GM18517 (cell line): ENCODE data around the gene UBE2J1.

Experiments used
- ATAC-seq: cut with Tn5 transposase; IDR thresholded peaks from one replicate; pipeline ENCODE4 v1.9.1; 2021; ENCODE audit warnings: mild to moderate bottlenecking, moderate library complexity; ENCODE audit not compliant: unreplicated experiment

The UBE2J1 gene

DNA sequence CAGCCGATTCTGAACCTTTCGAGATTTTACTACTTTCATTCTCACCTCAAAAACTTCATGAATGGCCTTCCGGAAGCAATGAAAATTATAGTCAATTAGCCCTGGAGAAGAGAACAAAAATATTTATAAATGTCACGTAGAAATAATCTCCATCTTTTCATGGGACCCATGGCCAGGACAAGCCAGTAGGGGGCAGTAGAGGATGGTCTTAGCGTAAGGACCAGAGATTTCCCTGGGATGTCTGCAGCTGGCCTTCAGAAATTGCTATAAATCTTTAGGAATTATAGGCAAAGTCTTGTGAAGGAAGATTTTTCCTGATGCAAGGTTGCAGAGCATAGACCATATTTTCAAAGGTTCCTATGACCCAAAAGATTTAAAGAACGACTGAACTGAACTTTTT is 15.6 kb upstream of the UBE2J1 start:
- no peak for ATAC-seq

DNA sequence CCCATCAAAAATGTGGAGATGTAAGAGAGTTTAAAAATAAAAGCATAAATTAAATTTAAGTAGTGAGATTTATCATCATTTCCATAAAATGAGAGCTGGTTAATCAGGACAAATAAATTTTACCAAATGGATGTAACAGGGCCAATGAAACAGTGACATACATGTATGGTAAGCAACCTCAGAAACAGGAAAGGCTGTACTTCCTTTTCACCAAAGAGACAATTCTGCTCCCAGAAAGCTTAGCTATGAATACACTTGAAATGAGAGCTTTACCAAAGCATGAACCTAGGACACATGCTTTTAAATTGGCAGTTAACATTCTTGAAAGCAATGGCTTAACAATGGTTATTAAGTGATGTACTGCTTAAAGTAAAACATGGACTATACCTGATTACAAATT is 12.1 kb upstream of the UBE2J1 start:
- no peak for ATAC-seq

DNA sequence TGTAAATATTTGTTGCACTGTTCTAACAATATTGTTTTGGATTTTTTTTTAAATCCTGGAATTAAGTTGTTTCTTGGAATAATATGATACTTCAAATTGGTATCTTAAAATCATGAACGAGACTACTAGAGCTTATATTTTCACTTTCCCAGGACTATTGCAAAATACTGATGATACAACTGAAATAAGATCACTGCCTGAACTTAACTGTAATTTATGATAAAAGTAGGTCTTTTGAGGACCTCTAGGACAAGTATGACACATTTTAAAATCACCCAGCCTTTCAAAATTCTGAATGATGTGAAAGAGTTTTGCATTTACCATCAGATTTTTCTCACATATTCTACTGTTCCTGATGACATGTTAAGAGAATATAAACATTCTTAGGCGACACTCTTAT is 8.6 kb upstream of the UBE2J1 start:
- no peak for ATAC-seq

DNA sequence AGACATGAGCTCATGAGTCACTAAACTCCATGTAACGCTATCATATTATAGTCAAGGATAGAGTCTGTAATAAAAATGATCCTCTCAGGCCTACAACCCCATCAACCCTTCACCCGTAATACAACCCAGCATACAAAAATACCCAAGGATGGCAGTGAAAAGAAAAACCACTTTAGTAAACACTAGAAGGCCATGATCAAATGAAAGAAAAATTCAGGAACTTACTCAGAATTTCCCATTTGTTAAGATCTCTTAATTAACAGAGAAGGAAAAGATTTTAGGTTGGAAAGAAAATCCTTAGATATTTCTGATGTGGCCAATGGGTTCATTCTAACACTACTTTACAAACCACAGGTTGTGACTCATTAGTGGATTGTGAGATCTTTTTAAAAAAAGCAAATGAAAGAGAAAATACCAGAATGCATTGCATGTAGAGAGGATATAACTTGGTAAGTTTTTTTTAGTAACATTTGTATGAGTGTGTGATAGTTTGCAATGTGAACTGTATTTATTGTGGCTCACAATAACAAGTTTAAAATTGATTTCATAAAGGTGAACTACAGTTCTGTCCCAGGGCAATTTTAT is 8.0 kb upstream of the UBE2J1 start:
- peak; percentile 52 for ATAC-seq

DNA sequence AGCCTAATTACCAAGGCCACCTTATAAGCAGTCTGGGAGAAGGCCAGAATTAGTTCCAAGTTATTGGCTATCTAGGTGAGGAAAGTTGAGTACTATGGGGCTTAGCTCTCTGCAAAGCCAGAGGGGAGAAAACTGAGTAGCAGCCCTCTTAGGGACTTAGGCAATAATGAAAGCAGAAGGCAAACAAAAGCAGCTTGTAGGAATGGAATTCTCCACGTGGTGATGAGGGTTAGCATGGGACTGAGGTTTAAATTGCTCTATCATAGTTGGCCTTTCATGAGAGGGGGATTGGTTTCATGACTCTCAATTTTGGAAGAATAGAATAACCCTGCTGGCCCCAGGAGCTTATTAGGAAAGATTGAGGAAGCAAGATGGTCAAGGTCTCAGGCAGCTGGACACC is 7.0 kb upstream of the UBE2J1 start:
- no peak for ATAC-seq

DNA sequence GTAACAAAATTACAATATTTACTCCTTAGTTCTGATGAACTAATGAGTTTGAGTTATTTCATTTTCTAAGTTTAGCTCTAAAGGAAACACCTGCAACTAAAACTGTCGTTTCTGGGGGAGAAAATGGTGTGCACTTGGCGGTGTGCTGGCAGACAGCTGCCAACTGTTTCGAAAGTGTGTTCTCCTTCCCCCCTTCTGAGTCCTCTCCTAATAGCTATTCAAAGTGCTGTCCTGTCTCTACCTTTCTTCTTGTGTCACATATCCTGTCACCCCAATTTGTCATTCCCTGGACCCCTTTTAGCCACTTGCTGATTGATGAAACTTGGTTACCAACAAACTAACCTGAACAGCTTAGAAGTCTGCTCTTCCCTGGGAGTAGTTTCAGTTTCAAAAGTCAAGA is 4.9 kb upstream of the UBE2J1 start:
- peak; percentile 53 for ATAC-seq

DNA sequence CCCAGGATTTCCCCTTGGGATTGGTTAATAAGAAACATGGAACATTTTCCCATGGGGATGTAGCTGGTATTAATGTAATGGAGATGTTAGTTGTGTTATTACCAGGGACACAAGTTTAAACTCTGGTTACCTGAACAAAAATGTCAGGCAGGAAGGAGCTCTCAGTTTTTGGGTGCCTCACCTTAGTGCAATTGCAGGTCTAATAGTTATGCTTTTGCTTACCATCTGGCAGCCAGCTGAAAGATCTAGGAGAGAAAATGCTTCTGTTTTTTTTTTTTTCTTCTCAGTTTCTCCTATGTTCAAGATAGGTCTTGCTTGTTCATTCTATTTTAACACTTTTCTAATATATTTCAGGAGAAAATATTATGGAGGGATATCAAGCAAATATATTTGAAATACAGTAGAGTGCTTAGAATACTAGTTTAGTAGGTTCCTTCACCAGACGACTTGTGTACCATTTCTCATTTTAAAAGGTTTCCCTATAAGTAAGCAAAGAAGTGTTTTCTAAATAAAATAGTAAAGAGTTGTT is 4.2 kb upstream of the UBE2J1 start:
- ATAC-seq: no peak

DNA sequence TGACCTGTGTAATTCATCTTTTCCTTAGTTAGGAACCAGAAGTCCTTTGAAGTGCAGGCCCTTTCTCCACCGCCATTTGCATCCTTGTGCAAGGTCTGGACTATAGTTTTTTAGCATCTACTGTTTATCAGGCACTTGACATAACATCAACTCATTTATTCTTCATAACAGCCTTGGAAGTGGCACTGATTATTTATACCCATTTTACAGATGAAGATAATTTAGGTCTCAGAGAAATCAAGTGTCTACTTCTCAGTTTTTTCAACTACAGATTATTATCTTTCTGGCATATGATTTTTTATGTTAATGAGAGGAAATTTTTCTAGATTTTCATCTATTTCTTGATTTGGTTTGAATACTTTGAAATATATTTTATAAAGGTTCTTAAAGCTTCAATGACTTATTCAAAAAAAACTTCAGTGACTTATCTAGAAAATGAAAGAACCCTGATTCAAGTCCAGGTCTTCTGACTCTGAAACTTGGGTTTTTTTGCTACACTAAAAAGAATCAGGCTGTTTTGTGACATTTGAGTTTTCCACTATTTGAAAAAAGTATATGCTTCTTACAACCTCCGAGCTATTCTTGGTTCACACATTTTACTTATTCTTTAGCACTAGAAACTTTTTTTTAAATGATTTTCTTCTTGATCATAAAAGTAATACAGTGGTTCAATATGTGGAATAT is 3.1 kb upstream of the UBE2J1 start:
- ATAC-seq: no peak

DNA sequence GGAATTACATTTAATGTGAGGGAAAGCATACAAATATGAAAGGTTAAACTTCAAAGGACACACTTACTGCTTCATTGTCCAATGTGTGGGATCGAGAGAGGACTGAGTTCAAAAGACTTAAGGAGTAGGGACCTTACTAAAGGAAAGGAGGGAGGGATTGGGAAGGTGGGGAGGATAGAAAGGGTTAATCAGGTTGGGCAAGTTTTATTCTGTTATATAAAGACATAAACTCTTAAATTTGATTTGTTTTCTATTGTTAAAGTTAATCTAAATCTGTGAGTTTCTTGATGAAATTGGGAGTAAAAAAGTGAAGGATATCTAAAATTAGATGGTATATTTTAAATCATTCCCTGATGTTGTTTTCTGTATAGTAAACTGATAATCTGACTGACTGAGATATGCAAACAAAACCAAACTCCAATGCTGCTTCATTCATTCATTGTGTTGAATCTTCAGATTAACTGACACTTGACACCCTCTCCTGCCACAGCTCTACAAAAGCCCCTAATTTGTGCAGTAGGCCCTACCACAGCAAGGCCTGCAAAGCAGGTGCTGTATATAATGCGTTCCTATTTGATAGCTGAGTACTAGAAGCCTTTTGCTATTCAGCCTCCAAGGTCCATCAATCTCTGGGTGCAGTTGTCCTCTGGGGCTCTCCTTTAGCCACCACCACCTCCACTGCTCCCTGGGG is 1.3 kb upstream of the UBE2J1 start:
- no peak for ATAC-seq

DNA sequence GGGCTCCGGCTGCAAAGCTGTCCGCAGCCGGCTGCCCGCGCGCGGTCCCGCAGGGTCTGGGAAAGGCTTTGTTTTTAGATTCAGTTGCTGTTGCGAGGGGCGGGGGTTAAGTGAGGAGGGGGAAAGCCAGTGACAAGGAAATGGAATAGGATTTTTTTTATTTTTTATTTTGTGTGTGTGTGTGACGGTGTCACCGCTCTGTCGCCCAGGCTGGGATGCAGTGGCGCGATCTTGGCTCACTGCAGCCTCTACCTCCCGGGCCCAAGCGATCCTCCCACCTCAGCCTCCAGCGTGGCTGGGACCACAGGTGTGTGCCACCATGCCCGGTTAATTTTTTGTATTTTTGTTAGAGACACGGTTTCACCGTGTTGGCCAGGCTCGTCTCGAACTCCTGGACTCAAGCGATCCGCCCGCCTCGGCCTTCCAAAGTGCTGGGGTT is 615 bp upstream of the UBE2J1 start:
- ATAC-seq: no peak

DNA sequence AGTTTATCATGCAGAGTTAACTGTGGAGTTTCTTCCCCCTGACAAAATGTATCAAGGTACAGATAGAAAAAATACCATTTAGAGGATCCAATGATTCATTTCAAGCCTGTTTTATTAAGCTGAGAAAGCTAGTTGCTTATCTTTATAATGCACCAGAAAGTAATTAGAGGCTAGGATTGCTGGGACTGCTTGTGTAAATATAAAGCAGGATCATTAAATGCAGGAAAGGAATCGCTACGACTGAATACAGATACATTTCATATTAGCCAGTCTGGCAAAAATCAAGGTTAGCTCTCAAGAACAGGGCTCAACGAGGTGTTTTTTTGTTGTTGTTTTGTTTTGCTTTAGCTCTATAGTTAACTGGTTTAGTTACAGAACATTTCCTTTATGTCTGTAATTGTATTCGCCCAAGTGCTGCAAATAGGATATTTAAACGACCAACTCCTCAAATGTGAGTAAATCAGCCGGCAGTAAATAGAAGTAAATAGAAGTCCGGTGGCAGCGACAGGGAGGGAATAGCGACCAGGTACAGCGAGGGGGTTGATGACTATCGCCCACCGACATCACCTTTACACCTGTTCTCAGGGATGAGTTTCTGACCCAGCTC is 748 bp downstream of the UBE2J1 start:
- no peak for ATAC-seq

DNA sequence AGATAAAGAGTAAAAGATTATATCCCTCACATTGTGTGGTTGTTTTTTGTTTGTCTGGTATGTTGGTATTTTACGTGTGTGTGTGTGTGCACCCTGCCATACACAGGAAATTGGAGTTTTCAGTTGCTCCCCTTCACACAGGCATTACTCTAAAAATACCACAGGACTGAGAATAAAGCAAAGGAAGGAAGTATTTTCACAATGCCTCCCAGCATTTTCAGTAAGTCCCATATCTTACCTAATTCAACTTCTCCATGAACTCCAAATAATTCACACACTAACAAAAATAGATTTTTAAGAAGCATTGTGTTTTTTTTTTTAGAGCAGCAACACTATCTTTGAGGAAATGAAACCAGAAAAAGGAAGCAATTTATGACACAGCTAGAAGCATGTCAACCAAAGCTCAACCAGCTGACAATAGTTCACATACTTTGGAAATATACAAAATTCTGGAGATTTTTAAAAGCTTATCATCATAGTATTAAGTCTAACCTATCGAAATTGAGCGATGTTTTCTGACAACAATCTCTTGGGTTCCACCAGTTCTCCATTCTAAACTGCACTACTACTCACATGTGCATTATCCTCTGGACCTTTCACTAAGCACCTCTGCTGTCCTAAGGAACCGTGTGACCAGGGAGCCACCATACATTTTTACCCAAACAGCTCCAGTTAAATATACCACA is 2.1 kb downstream of the UBE2J1 start:
- peak; percentile 51 for ATAC-seq

DNA sequence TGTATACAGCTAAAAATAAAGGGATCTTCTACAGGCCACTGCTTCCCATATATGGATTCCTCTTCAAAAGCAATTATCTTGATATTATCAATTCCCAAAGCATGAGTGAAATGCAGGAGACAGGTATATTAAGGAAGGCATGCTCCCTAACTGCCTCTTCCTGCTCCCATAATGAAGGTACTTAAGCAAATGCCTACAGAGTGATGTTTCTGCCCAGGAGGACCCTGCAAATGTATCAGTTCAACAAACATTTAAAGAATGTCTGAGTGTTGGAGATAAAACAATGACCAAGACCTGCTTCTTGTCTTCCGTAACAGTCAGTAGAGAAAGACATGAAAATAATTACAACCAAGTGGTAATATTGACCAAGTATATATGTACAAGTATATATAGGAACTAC is 4.2 kb downstream of the UBE2J1 start:
- ATAC-seq: no peak

DNA sequence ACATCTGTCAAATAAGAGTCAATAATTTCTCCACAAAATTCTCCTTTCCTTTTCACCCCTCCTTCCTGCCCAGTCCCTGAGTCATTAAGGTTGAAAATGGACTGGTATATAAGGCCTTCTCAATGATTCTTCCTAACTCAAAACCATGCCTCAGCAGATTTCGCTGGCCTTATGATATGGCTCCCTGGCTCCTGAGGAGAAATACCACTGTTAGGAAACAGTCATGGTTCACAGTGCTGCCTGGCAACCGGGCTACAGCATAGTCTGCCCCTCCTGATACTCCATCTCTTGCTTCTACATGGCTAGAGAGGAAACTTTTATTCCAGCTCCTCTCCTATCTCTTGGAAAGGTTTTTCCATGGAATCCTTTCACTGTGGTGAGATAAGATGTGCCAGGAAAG is 4.7 kb downstream of the UBE2J1 start:
- ATAC-seq: no peak

DNA sequence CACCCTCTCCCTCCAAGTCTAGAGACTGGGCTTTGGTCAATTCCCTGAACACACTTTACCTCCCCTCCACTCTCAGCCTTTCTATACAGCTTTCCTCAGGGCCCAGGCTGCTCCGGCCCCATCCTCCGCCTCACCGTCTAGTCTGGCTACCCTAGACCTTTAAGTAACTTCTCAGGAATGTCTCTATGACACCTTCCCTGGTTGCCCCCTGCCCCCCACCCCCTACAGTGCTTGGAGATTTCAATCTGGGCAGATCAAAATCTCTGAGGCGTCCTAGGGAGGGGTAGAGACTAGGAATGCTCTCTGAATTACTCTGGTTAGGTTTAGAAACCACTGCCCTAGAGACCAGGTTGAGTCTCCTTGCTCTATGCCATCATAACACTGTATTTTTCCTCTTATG is 6.1 kb downstream of the UBE2J1 start:
- no peak for ATAC-seq

DNA sequence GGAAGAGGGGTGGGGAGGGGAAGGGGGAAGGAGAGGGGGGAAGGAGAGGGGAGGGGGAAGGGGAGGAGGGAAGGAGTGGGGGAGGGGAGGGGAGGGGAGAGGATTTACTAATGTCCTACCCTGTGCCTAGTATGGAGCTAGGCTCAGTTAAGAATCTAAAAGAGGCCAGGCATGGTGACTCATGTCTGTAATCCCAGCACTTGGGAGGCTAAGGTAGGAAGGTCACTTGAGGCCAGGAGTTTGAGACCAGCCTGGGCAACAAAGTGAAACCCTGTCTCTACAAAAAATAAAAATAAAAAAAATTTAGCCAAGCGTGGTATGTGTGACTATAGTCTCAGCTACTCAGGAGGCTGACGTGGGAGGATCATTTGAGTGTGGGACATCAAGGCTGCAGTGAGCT is 13.0 kb downstream of the UBE2J1 start:
- no peak for ATAC-seq

DNA sequence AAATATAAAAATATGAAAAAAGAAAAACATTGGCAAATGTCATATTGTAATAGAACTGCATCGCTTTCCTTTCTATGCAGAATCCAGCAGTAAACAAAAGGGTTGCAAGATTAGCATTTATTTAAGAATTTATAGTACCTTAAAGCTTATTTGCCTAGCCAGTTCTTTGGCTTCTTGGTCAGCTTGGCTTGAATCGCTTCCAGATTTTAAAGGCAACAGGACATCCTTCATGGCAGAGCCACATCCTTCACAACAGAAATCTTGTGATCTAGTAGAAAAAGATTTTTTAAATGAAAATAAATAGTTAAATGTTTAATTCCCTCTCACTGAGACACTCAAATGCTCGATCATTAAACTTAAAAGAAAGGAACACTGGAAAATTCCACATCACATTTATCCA is 17.4 kb downstream of the UBE2J1 start:
- ATAC-seq: no peak

DNA sequence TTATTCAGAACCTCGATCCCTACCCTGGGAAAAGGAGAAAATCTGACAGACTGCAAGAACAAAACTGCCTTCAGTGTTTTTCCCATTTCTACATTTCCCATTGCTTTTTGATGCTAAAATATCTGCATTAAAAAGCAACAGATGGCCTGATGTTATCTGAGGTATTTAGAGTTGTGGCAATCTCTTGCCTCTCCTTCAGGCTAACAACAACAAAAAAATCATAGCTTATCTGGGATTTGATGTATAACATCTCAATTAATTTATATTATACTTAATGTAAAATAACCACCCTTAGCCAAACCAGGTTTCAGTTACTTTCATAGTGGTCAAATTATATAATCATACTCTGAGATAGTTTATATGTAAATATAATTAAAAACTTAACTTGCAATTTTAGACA is 21.6 kb downstream of the UBE2J1 start:
- no peak for ATAC-seq

DNA sequence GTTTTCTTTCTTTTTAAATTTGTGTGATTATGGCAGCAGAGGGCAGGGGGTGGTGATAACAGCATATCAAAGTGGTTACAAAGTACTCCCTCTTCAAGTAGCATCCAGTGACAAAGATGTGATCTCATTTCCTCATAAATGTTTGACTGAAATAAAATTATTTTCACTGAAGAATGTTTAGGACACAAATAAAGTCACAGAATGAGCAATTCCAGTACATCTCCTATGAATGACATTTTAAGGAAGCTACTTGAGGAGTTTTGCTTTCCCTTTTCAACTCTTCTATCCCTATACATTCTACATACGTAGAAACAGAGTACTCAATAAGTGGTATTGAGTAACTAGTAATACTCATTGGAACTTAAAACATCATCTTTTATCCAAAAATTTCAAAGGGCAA is 23.5 kb downstream of the UBE2J1 start:
- no peak for ATAC-seq

DNA sequence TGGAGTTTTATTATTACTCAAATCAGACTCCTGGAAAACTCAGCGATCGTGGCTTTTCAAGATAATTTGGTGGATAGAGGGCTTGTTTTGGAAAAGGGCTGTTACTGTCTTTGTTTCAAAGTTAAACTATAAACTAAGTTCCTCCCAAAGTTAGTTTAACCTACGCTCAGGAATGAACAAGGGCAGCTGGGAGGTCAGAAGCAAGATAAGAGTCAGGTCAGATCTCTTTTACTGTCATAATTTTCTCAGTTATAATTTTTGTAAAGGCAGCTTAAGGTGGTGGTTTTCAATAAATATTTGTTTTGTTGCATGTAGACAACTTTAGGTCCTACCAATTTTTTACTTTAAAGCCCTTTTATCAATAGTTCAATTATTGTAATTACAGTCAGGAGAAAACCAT is 28.2 kb downstream of the UBE2J1 start:
- no peak for ATAC-seq

DNA sequence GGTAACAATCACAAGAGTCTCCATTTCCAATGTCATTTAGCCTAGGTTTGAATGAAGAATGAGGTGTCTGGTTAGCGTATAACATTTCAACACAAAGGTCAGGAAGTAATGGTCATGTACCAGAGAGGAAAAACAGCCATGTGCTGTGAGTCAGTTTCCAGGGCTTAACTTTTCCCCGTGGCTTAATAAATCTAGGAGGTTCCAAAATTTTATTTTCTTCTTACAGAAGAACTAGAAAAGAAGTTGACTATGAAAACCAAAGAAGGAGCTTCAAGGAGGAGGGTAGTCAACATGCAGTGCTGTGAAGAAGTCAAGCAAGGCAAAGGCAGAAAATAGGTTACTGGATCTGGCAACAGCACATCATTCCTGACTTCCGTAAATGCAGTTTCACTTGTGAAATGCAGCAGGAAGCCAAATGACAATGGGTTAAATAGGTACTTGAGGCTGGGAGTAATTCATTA is 29.0 kb downstream of the UBE2J1 start:
- ATAC-seq: no peak
